ENCODE data around the gene CASKIN1. TPM values are rescaled to one million over a fixed set of nuclear protein-coding genes. Genes with fewer than 3 reads are reported as not detected.

The CASKIN1 gene
- total and polyA plus RNA-seq, 4 donors: under 0.01 to 0.17 (median 0.09) TPM; not detected in 1

DNA sequence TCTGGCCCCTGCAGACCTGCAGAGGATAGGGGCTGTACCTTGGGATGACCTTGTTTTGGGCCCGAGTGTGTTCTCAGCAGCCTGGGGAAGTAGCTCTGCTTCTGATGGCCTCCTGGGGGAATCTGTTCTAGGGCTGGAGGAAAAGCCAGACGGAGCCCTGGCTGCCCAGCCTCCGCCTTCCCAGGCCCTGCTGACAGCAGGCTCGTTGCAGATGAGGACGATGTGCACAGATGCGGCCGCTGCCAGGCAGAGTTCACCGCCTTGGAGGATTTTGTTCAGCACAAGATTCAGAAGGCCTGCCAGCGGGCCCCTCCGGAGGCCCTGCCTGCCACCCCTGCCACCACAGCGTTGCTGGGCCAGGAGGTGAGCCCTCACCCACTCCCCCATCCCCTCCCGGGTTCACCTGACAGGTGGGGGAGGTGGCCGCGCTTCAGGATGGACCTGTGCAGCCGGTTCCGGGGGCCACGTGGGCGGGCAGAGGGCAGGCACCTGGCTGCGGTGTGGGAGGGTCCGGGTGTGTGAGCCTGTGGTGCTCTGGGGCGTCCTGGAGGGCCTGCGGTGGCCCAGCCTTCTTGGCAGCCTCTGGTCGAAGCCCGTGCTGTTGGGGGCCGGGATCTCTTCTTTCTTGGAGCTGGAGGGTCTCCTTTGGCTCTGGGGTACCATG is 31.9 kb upstream of the CASKIN1 start:
- H3K36me3 ChIP-seq (ENCODE audit: control insufficient read depth in 4 of 4, insufficient read depth in 3 of 4, low read depth in 1 of 4, low read length in 3 of 4): peaks cover 0 to 43% (median 21%) of the 10 kb centered on the region in 4 donors
- no peak for TF ChIP-seq YY1 (IDR thresholded peaks at IDR 0.05)
- no peak for TF ChIP-seq RAD21 (IDR thresholded peaks at IDR 0.05)
- TF ChIP-seq, protein P1, sequence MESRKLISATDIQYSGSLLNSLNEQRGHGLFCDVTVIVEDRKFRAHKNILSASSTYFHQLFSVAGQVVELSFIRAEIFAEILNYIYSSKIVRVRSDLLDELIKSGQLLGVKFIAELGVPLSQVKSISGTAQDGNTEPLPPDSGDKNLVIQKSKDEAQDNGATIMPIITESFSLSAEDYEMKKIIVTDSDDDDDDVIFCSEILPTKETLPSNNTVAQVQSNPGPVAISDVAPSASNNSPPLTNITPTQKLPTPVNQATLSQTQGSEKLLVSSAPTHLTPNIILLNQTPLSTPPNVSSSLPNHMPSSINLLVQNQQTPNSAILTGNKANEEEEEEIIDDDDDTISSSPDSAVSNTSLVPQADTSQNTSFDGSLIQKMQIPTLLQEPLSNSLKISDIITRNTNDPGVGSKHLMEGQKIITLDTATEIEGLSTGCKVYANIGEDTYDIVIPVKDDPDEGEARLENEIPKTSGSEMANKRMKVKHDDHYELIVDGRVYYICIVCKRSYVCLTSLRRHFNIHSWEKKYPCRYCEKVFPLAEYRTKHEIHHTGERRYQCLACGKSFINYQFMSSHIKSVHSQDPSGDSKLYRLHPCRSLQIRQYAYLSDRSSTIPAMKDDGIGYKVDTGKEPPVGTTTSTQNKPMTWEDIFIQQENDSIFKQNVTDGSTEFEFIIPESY (IDR thresholded peaks at IDR 0.05): no peak
- TF ChIP-seq FOXA1 (IDR thresholded peaks at IDR 0.05): no peak
- TF ChIP-seq HNF4G (IDR thresholded peaks at IDR 0.05): no peak
- no peak for TF ChIP-seq JUND (IDR thresholded peaks at IDR 0.05)
- TF ChIP-seq, protein P2, sequence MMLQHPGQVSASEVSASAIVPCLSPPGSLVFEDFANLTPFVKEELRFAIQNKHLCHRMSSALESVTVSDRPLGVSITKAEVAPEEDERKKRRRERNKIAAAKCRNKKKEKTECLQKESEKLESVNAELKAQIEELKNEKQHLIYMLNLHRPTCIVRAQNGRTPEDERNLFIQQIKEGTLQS (IDR thresholded peaks at IDR 0.05): no peak
- TF ChIP-seq, protein P3, sequence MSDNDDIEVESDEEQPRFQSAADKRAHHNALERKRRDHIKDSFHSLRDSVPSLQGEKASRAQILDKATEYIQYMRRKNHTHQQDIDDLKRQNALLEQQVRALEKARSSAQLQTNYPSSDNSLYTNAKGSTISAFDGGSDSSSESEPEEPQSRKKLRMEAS (IDR thresholded peaks at IDR 0.05): no peak
- no peak for TF ChIP-seq RXRA (IDR thresholded peaks at IDR 0.05)
- TF ChIP-seq GABPA (IDR thresholded peaks at IDR 0.05 in 1 of 2, conservative IDR thresholded peaks at IDR 0.05 in 1 of 2): no peak
- TF ChIP-seq TAF1 (conservative IDR thresholded peaks at IDR 0.05): no peak
- TF ChIP-seq, protein P4, sequence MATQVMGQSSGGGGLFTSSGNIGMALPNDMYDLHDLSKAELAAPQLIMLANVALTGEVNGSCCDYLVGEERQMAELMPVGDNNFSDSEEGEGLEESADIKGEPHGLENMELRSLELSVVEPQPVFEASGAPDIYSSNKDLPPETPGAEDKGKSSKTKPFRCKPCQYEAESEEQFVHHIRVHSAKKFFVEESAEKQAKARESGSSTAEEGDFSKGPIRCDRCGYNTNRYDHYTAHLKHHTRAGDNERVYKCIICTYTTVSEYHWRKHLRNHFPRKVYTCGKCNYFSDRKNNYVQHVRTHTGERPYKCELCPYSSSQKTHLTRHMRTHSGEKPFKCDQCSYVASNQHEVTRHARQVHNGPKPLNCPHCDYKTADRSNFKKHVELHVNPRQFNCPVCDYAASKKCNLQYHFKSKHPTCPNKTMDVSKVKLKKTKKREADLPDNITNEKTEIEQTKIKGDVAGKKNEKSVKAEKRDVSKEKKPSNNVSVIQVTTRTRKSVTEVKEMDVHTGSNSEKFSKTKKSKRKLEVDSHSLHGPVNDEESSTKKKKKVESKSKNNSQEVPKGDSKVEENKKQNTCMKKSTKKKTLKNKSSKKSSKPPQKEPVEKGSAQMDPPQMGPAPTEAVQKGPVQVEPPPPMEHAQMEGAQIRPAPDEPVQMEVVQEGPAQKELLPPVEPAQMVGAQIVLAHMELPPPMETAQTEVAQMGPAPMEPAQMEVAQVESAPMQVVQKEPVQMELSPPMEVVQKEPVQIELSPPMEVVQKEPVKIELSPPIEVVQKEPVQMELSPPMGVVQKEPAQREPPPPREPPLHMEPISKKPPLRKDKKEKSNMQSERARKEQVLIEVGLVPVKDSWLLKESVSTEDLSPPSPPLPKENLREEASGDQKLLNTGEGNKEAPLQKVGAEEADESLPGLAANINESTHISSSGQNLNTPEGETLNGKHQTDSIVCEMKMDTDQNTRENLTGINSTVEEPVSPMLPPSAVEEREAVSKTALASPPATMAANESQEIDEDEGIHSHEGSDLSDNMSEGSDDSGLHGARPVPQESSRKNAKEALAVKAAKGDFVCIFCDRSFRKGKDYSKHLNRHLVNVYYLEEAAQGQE (IDR thresholded peaks at IDR 0.05): no peak
- H3K9me3 ChIP-seq (ENCODE audit: control insufficient read depth in 4 of 4, low read length in 3 of 4): no peaks in the 10 kb centered on the region
- WGBS: 94% methylated on average over 25 of the region's 25 CpGs
- peaks cover 10 to 33% (median 25%) of the 10 kb centered on the region in 4 donors for H3K4me1 ChIP-seq (ENCODE audit: control insufficient read depth in 4 of 4, insufficient read depth in 4 of 4, low read length in 3 of 4)
- H3K9ac ChIP-seq (ENCODE audit: low read depth in 1 of 2, low read length in 2 of 2): no peak overlapping the region
- DNase-seq (ENCODE audit: low spot score): no peak
- no peak overlapping the region for H3K27ac ChIP-seq (ENCODE audit: low read depth in 1 of 2, low read length in 2 of 2)
- no peaks in the 10 kb centered on the region for H3K27me3 ChIP-seq (ENCODE audit: control insufficient read depth in 4 of 4, insufficient read depth in 4 of 4, low read length in 3 of 4)
- H3K4me3 ChIP-seq (ENCODE audit: low read depth in 1 of 3, low read length in 3 of 3): no peak overlapping the region

DNA sequence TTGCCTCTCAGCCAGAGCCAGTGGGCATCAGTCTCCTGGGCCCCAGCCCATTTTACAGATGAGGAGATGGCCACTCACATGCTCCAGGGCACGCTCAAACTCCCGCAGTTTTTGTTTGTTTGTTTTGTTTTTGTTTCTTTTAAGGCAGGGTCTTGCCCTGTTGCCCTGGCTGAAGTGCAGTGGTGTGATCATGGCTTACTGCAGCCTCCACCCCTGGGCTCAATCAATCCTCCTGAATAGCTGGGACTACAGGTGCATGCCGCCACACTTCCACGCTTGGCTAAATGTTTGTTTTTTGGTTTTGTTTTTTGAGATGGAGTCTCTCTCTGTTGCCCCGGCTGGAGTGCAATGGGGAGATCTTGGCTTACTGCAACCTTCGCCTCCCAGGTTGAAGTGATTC is 30.5 kb upstream of the CASKIN1 start:
- 71% methylated on average over 6 of the region's 6 CpGs for WGBS
- Histone ChIP-seq H3K4me1 (ENCODE audit: control insufficient read depth in 4 of 4, insufficient read depth in 4 of 4, low read length in 3 of 4) (peaks cover 10 to 33% (median 27%) of the 10 kb centered on the region in 4 donors), H3K9me3 (ENCODE audit: control insufficient read depth in 4 of 4, low read length in 3 of 4) (no peaks in the 10 kb centered on the region), H3K4me3 (ENCODE audit: low read depth in 1 of 3, low read length in 3 of 3) (no peak overlapping the region), H3K36me3 (ENCODE audit: control insufficient read depth in 4 of 4, insufficient read depth in 3 of 4, low read depth in 1 of 4, low read length in 3 of 4) (peaks cover 0 to 31% (median 14%) of the 10 kb centered on the region in 4 donors), H3K27ac (ENCODE audit: low read depth in 1 of 2, low read length in 2 of 2) (no peak overlapping the region), H3K27me3 (ENCODE audit: control insufficient read depth in 4 of 4, insufficient read depth in 4 of 4, low read length in 3 of 4) (no peaks in the 10 kb centered on the region), H3K9ac (ENCODE audit: low read depth in 1 of 2, low read length in 2 of 2) (no peak overlapping the region)
- DNase-seq (ENCODE audit: low spot score): no peak
- TF ChIP-seq RXRA (IDR thresholded peaks at IDR 0.05) (no peak), GABPA (IDR thresholded peaks at IDR 0.05 in 1 of 2, conservative IDR thresholded peaks at IDR 0.05 in 1 of 2) (no peak), FOXA2 (IDR thresholded peaks at IDR 0.05) (no peak), NR2F2 (IDR thresholded peaks at IDR 0.05) (no peak), HNF4G (IDR thresholded peaks at IDR 0.05) (no peak), SP1 (IDR thresholded peaks at IDR 0.05) (no peak)
- TF ChIP-seq, protein P1 (IDR thresholded peaks at IDR 0.05): no peak
